Esophagus muscularis mucosa (tissue), 4 donors: ENCODE results near the gene ACTL8. TPM values are rescaled to one million over a fixed set of nuclear protein-coding genes. Genes with fewer than 3 reads are reported as not detected.

ENCODE experiments used
- DNase-seq: peaks from one replicate; pipeline ENCODE4 v3.0.0-alpha.2; 2017; ENCODE audit errors: extremely low spot score
- H3K27ac ChIP-seq, 4 donors: fragments of 200-600 bp; sonication (generic); replicated peaks in 1 of 4; 1 replicate in 3 of 4; 2 replicates in 1 of 4; pipeline ENCODE4 v1.5.1; 2016 to 2019; ENCODE audit warnings: mild to moderate bottlenecking in 1 of 4
- H3K27me3 ChIP-seq, 4 donors: fragments of 200-600 bp; sonication (generic); one replicate each; pipeline versions ENCODE4 v1.5.1 to v1.6.0; 2016 to 2019
- H3K36me3 ChIP-seq, 4 donors: fragments of 200-600 bp; sonication (generic); one replicate each; pipeline ENCODE4 v1.5.1; 2016 to 2019
- H3K4me1 ChIP-seq, 4 donors: fragments of 200-600 bp; sonication (generic); one replicate each; pipeline ENCODE4 v1.5.1; 2016 to 2019
- H3K4me3 ChIP-seq, 4 donors: fragments of 200-600 bp; sonication (generic); 1 replicate in 2 of 4; 2 replicates in 2 of 4; pipeline ENCODE4 v1.5.1; 2016 to 2019; ENCODE audit warnings: mild to moderate bottlenecking in 4 of 4, moderate library complexity in 1 of 4
- H3K9me3 ChIP-seq, 4 donors: fragments of 200-600 bp; sonication (generic); 1 replicate in 3 of 4; 2 replicates in 1 of 4; pipeline ENCODE4 v1.5.1; 2016 to 2019
- CTCF ChIP-seq, 3 experiments: fragments of 200-600 bp in 2 of 3; fragments of 450-650 bp in 1 of 3; sonication (generic) in 2 of 3; IDR thresholded peaks; one replicate each; pipeline ENCODE4 v1.5.1; 2017 to 2019; ENCODE audit warnings: antibody characterized with exemption in 3 of 3, mild to moderate bottlenecking in 2 of 3, moderate library complexity in 1 of 3
- EP300 ChIP-seq: sonication (generic); formaldehyde crosslinking; IDR thresholded peaks from one replicate; pipeline ENCODE4 v1.6.1; 2017; ENCODE audit warnings: antibody characterized with exemption
- POLR2A ChIP-seq: fragments of 450-650 bp; IDR thresholded peaks from one replicate; pipeline ENCODE4 v1.6.1; 2017; ENCODE audit warnings: antibody characterized with exemption, moderate library complexity, mild to moderate bottlenecking, low read depth
- POLR2AphosphoS5 ChIP-seq, 2 donors: sonication (generic); formaldehyde crosslinking; IDR thresholded peaks; one replicate each; pipeline ENCODE4 v1.6.1; 2017; ENCODE audit warnings: antibody characterized with exemption in 2 of 2
- WGBS: methylation state at CpG from one replicate; pipeline ENCODE4 v1.1.5; 2018; 5-methylcytosine and 5-hydroxymethylcytosine counted together
- intact Hi-C: fragments of 100-400 bp; cut with DNase I; formaldehyde crosslinking; loops from one replicate; pipeline ENCODE4 v1.15.1; 2023
- total RNA-seq, 4 donors: library from RNA; depleted of rRNA; stranded (reverse); fragments of >200 nt; gene quantifications; one replicate each; pipeline versions ENCODE4 v1.1.0 to v1.2.1, GENCODE V29; 2016

ACTL8 gene
- total RNA-seq, 4 donors from 2014 or later: not detected

GRCh38 chr1:17810668-17811067, 55.5 kb downstream of the ACTL8 start:
- H3K36me3 ChIP-seq: no peaks in the 10 kb centered on the region
- peaks cover 0 to 9% (median 0%) of the 10 kb centered on the region in 4 donors for H3K27me3 ChIP-seq
- TF ChIP-seq CTCF (IDR thresholded peaks at IDR 0.05) (no peak), POLR2A (no peak), POLR2AphosphoS5 (IDR thresholded peaks at IDR 0.05) (no peak), EP300 (no peak)
- H3K27ac ChIP-seq: no peak overlapping the region
- intact Hi-C loops: no loop called here
- peaks cover 0 to 16% (median 4%) of the 10 kb centered on the region in 4 donors for H3K9me3 ChIP-seq
- DNase-seq: no peak
- H3K4me3 ChIP-seq: no peak overlapping the region
- H3K4me1 ChIP-seq: no peaks in the 10 kb centered on the region
- 67% methylated on average over 2 of the region's 2 CpGs for WGBS

- no peaks in the 10 kb centered on the region for H3K4me1 ChIP-seq
- peaks cover 0 to 12% (median 6%) of the 10 kb centered on the region in 4 donors for H3K9me3 ChIP-seq
- H3K4me3 ChIP-seq: no peak overlapping the region
- DNase-seq: no peak
- H3K27me3 ChIP-seq: peaks cover 0 to 30% (median 0%) of the 10 kb centered on the region in 4 donors
- no peaks in the 10 kb centered on the region for H3K36me3 ChIP-seq
- WGBS: 88% methylated on average over 4 of the region's 4 CpGs
- no peak overlapping the region for H3K27ac ChIP-seq
- intact Hi-C loops: no loop called here
- TF ChIP-seq POLR2A: no peak
- TF ChIP-seq EP300: no peak
- TF ChIP-seq CTCF (IDR thresholded peaks at IDR 0.05): no peak
- no peak for TF ChIP-seq POLR2AphosphoS5 (IDR thresholded peaks at IDR 0.05)
These were observed 61.4 kb downstream of the ACTL8 start for GRCh38 chr1:17816511-17816910.

GRCh38 chr1:17819129-17819802, 64.1 kb downstream of the ACTL8 start:
- Histone ChIP-seq H3K9me3 (peaks cover 0 to 12% (median 6%) of the 10 kb centered on the region in 4 donors), H3K27ac (no peak overlapping the region), H3K36me3 (no peaks in the 10 kb centered on the region), H3K4me1 (no peaks in the 10 kb centered on the region), H3K27me3 (peaks cover 0 to 56% (median 0%) of the 10 kb centered on the region in 4 donors), H3K4me3 (no peak overlapping the region)
- no peak for DNase-seq
- intact Hi-C loops: no loop called here
- 36% methylated on average over 16 of the region's 17 CpGs for WGBS
- no peak for TF ChIP-seq POLR2A
- TF ChIP-seq EP300: no peak
- no peak for TF ChIP-seq POLR2AphosphoS5 (IDR thresholded peaks at IDR 0.05)
- TF ChIP-seq CTCF (IDR thresholded peaks at IDR 0.05): no peak

- Histone ChIP-seq H3K9me3 (peaks cover 0 to 8% (median 6%) of the 10 kb centered on the region in 4 donors), H3K4me3 (no peak overlapping the region), H3K27me3 (peaks cover 0 to 56% (median 0%) of the 10 kb centered on the region in 4 donors), H3K27ac (no peak overlapping the region), H3K4me1 (no peaks in the 10 kb centered on the region), H3K36me3 (no peaks in the 10 kb centered on the region)
- 83% methylated on average over 8 of the region's 8 CpGs for WGBS
- DNase-seq: no peak
- TF ChIP-seq POLR2A (no peak), POLR2AphosphoS5 (IDR thresholded peaks at IDR 0.05) (no peak), CTCF (IDR thresholded peaks at IDR 0.05) (no peak), EP300 (no peak)
- intact Hi-C loops: loop anchor here (10.0 kb wide), 1 partner anchor 325 kb away; no protein-coding TSS in a partner anchor
These were observed 65.1 kb downstream of the ACTL8 start for GRCh38 chr1:17820198-17820597.
